Measurements from ENCODE around the gene MND1.

- TF ChIP-seq, protein P1, sequence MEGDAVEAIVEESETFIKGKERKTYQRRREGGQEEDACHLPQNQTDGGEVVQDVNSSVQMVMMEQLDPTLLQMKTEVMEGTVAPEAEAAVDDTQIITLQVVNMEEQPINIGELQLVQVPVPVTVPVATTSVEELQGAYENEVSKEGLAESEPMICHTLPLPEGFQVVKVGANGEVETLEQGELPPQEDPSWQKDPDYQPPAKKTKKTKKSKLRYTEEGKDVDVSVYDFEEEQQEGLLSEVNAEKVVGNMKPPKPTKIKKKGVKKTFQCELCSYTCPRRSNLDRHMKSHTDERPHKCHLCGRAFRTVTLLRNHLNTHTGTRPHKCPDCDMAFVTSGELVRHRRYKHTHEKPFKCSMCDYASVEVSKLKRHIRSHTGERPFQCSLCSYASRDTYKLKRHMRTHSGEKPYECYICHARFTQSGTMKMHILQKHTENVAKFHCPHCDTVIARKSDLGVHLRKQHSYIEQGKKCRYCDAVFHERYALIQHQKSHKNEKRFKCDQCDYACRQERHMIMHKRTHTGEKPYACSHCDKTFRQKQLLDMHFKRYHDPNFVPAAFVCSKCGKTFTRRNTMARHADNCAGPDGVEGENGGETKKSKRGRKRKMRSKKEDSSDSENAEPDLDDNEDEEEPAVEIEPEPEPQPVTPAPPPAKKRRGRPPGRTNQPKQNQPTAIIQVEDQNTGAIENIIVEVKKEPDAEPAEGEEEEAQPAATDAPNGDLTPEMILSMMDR (IDR thresholded peaks at IDR 0.05; ENCODE audit: insufficient read depth, low read depth, low read length): no peak
- no peak for TF ChIP-seq EZH2 (IDR thresholded peaks at IDR 0.05; ENCODE audit: insufficient read depth, low read length)
Measured at GRCh38 chr4:153464068-153464467, 119.6 kb downstream of the MND1 start.

Data from astrocyte (in vitro differentiated cells and primary cell).